ENCODE results near the gene RALGPS2. TPM values are rescaled to one million over a fixed set of nuclear protein-coding genes. Genes with fewer than 3 reads are reported as not detected.

The RALGPS2 gene
- total RNA-seq, 1 donor from 2014 or later = 33.9 TPM

DNA sequence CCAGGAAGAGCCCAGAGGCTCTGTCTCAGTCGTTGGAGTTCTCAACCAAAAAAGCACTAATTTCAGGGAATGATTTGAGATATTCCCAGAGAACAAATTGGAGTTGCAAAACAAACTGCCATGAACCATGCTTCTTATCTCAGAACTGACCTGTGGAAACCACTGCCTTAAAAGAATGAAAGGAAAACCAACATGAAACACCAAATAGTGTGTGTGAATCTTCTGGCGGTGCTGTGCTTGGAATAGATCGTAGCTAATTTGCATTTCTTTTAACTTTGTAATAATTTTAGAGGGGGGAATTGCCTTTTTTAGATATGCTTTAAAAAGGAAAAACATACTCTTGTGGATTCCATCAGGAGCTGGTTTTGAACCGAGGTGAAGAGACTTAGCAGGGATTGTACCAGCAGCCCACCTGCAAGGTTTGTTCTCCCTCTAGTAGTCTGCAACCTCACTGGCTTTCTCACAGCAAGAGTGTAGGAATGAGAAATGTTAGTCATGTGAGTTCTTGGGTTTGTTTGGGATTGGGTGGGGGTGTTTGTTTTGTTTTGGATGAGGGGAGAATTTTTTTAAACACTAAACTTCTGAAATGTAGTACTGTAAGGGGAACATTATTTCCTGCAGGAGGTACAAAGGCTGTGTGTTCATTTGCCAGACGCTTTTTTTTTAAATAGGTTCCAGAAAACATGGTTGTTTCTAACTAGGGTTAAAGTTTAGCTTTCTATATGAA, 191.6 kb downstream of the RALGPS2 start:
- Mint-ChIP-seq H3K27me3 (ENCODE audit: low read depth) (no peaks in the 10 kb centered on the region), H3K4me1 (peaks cover 9% of the 10 kb centered on the region), H3K36me3 (ENCODE audit: low read depth) (peaks cover 13% of the 10 kb centered on the region), H3K9me3 (no peaks in the 10 kb centered on the region), H3K27ac (ENCODE audit: unreplicated experiment) (no peak overlapping the region), H3K4me3 (no peak overlapping the region)
- DNase-seq (ENCODE audit: low read depth, low spot score) = no peak
- TF ChIP-seq, protein P1, sequence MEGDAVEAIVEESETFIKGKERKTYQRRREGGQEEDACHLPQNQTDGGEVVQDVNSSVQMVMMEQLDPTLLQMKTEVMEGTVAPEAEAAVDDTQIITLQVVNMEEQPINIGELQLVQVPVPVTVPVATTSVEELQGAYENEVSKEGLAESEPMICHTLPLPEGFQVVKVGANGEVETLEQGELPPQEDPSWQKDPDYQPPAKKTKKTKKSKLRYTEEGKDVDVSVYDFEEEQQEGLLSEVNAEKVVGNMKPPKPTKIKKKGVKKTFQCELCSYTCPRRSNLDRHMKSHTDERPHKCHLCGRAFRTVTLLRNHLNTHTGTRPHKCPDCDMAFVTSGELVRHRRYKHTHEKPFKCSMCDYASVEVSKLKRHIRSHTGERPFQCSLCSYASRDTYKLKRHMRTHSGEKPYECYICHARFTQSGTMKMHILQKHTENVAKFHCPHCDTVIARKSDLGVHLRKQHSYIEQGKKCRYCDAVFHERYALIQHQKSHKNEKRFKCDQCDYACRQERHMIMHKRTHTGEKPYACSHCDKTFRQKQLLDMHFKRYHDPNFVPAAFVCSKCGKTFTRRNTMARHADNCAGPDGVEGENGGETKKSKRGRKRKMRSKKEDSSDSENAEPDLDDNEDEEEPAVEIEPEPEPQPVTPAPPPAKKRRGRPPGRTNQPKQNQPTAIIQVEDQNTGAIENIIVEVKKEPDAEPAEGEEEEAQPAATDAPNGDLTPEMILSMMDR (conservative IDR thresholded peaks at IDR 0.05) = no peak

DNA sequence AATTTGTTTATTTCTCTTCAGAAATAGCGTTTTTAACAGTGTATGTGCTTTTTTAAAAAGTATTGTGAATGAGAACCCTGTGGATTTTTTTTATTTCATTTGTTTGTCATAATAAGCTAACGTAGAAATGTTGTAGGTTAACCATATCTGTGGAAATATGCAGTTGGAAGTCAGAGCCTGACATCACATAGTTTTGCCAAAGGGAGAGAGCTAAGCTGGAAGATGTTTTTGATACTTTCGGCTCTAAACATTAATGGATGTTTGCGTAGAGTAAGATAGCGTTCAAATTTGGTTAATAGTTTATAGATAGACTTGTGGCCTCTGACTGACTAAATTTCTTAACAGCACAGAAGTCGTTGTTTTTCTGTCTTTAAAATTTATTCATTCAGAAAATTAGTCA, 193.3 kb downstream of the RALGPS2 start:
- no peak overlapping the region for H3K4me3 Mint-ChIP-seq
- no peak overlapping the region for H3K27ac Mint-ChIP-seq (ENCODE audit: unreplicated experiment)
- no peak for DNase-seq (ENCODE audit: low read depth, low spot score)
- peaks cover 9% of the 10 kb centered on the region for H3K4me1 Mint-ChIP-seq
- H3K9me3 Mint-ChIP-seq = peaks cover 5% of the 10 kb centered on the region
- H3K36me3 Mint-ChIP-seq (ENCODE audit: low read depth) = peaks cover 9% of the 10 kb centered on the region
- no peaks in the 10 kb centered on the region for H3K27me3 Mint-ChIP-seq (ENCODE audit: low read depth)
- TF ChIP-seq, protein P1 (conservative IDR thresholded peaks at IDR 0.05) = no peak

DNA sequence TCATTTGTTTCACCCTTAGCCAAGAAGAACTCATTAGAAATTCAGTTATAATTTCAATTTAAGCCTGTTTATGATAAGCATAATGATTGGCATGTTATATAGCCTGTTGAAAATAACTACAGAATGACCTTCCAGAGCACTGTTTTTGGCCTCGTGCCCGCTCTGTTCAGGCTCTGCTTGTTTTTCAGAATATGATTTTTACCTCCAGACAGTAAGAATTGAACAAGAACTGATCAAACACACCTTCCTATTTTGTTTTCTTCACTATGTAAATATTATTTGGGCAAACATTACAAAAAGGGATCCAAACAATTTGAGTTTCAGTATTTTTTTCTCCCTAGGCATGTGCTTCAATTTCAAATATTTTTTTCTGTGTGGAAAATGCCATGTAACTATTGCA, 193.9 kb downstream of the RALGPS2 start:
- H3K36me3 Mint-ChIP-seq (ENCODE audit: low read depth) = peaks cover 15% of the 10 kb centered on the region
- peaks cover 9% of the 10 kb centered on the region for H3K4me1 Mint-ChIP-seq
- H3K27ac Mint-ChIP-seq (ENCODE audit: unreplicated experiment) = no peak overlapping the region
- no peak for DNase-seq (ENCODE audit: low read depth, low spot score)
- TF ChIP-seq, protein P1 (conservative IDR thresholded peaks at IDR 0.05) = no peak
- no peak overlapping the region for H3K4me3 Mint-ChIP-seq
- H3K27me3 Mint-ChIP-seq (ENCODE audit: low read depth) = no peaks in the 10 kb centered on the region
- peaks cover 9% of the 10 kb centered on the region for H3K9me3 Mint-ChIP-seq

DNA sequence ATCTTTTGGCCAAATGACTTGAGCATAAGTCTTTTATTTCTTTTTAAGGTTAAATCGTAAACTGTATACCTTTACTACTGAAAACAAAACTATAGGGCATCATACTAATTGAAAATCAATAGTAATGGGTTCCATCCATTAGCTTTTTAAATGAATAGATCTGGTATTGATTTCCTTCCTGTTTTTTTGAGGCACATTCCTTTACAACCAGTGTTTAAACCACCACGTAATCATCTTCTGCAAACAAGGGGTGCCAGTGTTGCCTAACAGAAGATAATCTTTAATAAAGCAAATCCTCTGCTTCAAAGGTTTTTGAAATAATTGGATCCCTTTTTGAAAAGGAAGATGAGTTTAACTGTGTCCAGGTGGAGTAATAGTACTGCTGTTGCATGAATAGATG, 194.5 kb downstream of the RALGPS2 start:
- H3K27ac Mint-ChIP-seq (ENCODE audit: unreplicated experiment) = no peak overlapping the region
- H3K9me3 Mint-ChIP-seq = peaks cover 15% of the 10 kb centered on the region
- H3K27me3 Mint-ChIP-seq (ENCODE audit: low read depth) = no peaks in the 10 kb centered on the region
- no peak overlapping the region for H3K4me3 Mint-ChIP-seq
- TF ChIP-seq, protein P1 (conservative IDR thresholded peaks at IDR 0.05) = no peak
- peaks cover 17% of the 10 kb centered on the region for H3K36me3 Mint-ChIP-seq (ENCODE audit: low read depth)
- peaks cover 9% of the 10 kb centered on the region for H3K4me1 Mint-ChIP-seq
- no peak for DNase-seq (ENCODE audit: low read depth, low spot score)

DNA sequence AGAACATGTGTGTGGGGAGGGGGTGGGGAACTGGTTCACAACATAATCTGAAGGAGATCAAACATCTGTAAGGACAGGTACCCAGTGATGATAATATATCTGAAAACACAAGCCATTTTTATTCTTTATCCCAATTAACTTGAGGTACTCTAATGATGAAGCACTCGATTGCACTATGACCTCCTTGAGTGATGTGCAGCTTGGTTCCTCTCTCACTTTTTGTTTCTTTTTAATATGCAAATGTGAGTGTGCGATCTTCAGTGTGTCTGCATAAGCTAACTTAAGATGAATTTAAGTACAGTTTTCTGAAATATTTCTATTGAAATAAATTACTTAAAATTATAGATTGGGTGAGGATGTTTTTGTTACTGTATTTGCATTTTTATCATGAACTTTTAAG, 196.5 kb downstream of the RALGPS2 start:
- peaks cover 23% of the 10 kb centered on the region for H3K36me3 Mint-ChIP-seq (ENCODE audit: low read depth)
- H3K27ac Mint-ChIP-seq (ENCODE audit: unreplicated experiment) = no peak overlapping the region
- H3K4me3 Mint-ChIP-seq = no peak overlapping the region
- TF ChIP-seq, protein P1 (conservative IDR thresholded peaks at IDR 0.05) = no peak
- H3K4me1 Mint-ChIP-seq = peaks cover 7% of the 10 kb centered on the region
- DNase-seq (ENCODE audit: low read depth, low spot score) = no peak
- no peaks in the 10 kb centered on the region for H3K27me3 Mint-ChIP-seq (ENCODE audit: low read depth)
- peaks cover 22% of the 10 kb centered on the region for H3K9me3 Mint-ChIP-seq

Measured in neural crest cell (in vitro differentiated cells).